Measurements from ENCODE around the gene MINK1. TPM values are rescaled to one million over a fixed set of nuclear protein-coding genes. Genes with fewer than 3 reads are reported as not detected.

The MINK1 gene
- polyA plus RNA-seq, 2 of the 4 experiments (the other 2 are of a cell fraction), result 41.3 to 66.9 TPM

DNA sequence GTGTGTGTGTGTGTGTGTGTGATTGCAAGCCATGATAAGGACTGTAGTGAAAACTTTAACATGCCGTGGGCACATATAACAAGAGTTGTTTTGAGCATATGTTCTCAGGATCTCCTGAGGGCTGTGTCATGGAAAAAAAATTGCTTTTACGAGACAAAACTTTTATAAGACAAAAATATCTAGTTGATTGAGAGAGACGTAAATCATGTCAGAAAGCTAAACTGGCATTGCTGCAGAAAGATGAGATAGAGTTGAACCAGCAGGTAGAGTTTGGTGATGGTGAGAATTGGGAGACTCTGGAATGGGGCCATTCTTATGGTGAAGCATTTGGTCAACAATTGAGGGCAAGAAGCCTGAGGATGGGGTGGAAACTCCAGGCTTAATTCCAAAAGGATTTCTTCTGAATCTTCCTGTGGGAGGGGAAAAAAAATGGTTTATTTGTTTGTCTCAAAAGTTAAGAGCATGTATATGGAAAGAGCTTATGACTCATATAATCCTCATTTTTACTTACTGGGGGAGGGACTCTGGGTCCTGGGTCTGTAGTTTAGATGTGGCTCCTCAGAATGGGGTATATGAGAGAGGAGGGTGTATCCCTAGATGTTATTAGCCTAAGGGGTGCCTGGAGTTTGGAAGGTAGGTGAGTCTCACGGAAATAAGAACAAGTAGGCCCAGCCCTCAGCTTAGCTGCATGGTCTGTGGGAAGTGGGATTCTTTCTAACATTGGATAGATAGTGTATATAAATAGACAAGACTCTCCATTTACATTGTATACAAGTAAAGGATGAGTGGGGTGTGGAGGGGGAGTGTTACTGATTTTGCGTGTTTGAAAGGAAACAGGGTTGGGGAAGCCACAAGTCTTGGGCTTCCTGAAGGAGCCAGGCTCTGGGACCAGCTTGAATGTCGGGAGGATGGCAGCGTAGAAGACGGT is 7.1 kb downstream of the MINK1 start:
- CTCF ChIA-PET, result interaction anchor here (0.7 to 6.0 kb wide), 7 partner anchors 9 to 420 kb away, joined by 3 to 24 read pairs (median 5); partner anchors contain the start of gene MED11
- ATAC-seq, result no peak
- FAIRE-seq, result no peak

DNA sequence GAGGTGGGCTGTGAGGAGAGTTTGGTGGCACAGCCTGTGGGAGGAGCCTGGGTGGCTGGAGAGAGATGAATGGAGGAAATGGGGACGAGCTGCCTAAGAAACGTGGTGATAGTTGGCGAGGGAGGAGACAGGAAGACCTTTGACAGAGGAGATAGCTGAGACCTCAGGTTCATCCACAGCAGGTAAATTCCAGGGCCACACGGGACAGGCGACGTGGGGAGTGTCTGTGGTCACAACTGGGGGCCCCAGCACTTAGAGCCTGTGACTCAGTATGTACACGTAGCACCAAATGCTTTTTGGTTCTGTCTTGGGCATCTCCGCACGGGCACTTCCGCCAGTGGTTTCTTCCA is 7.7 kb downstream of the MINK1 start:
- POLR2A ChIA-PET, result no interaction called here
- H3K27ac ChIP-seq, result no peak overlapping the region
- ATAC-seq, result no peak
- H3K4me3 ChIP-seq, result no peak overlapping the region
- CTCF ChIA-PET, result interaction anchor here (0.7 to 6.0 kb wide), 3 partner anchors 18 to 109 kb away, joined by 3 to 24 read pairs (median 5); partner anchors contain the start of gene MED11
- no peaks in the 10 kb centered on the region for H3K9me3 ChIP-seq
- peaks cover 19% of the 10 kb centered on the region for H3K4me1 ChIP-seq
- H3K4me2 ChIP-seq, result no peak overlapping the region
- no peak for FAIRE-seq
- no peak for DNase-seq (ENCODE audit: low read depth in 1 of 2, low spot score in 1 of 2)
- 78% methylated on average over 10 of the region's 10 CpGs for WGBS (ENCODE audit: missing lambda C conversion rate)
- TF ChIP-seq, protein P1, sequence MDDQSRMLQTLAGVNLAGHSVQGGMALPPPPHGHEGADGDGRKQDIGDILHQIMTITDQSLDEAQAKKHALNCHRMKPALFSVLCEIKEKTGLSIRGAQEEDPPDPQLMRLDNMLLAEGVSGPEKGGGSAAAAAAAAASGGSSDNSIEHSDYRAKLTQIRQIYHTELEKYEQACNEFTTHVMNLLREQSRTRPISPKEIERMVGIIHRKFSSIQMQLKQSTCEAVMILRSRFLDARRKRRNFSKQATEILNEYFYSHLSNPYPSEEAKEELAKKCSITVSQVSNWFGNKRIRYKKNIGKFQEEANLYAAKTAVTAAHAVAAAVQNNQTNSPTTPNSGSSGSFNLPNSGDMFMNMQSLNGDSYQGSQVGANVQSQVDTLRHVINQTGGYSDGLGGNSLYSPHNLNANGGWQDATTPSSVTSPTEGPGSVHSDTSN (IDR thresholded peaks at IDR 0.05), result no peak
- TF ChIP-seq HOXB5 (CRISPR knock-in tag; IDR thresholded peaks at IDR 0.05), result no peak
- TF ChIP-seq NFE2L2 (conservative IDR thresholded peaks at IDR 0.05; ENCODE audit: low read length), result no peak
- TF ChIP-seq EHF (CRISPR knock-in tag; IDR thresholded peaks at IDR 0.05), result no peak
- TF ChIP-seq, protein P2, sequence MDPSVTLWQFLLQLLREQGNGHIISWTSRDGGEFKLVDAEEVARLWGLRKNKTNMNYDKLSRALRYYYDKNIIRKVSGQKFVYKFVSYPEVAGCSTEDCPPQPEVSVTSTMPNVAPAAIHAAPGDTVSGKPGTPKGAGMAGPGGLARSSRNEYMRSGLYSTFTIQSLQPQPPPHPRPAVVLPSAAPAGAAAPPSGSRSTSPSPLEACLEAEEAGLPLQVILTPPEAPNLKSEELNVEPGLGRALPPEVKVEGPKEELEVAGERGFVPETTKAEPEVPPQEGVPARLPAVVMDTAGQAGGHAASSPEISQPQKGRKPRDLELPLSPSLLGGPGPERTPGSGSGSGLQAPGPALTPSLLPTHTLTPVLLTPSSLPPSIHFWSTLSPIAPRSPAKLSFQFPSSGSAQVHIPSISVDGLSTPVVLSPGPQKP (IDR thresholded peaks at IDR 0.05; ENCODE audit: low read depth, low read length), result no peak
- no peak for TF ChIP-seq FOSL2 (IDR thresholded peaks at IDR 0.05)
- no peak for TF ChIP-seq FOSL2 (CRISPR knock-in tag; IDR thresholded peaks at IDR 0.05)
- no peak for TF ChIP-seq FOSB (CRISPR knock-in tag; IDR thresholded peaks at IDR 0.05)
- no peak for TF ChIP-seq JUN (IDR thresholded peaks at IDR 0.05)
- no peak for TF ChIP-seq HOXB13 (CRISPR knock-in tag; IDR thresholded peaks at IDR 0.05; ENCODE audit: low read depth)
- no peak for TF ChIP-seq MAZ (IDR thresholded peaks at IDR 0.05; ENCODE audit: borderline replicate concordance, low read depth, low read length)
- TF ChIP-seq POLR2A (IDR thresholded peaks at IDR 0.05; ENCODE audit: low read length), result no peak
- TF ChIP-seq NPAS2 (CRISPR knock-in tag; IDR thresholded peaks at IDR 0.05; ENCODE audit: borderline replicate concordance), result no peak
- no peak for TF ChIP-seq FOXS1 (CRISPR knock-in tag; IDR thresholded peaks at IDR 0.05)
- TF ChIP-seq, protein P3, sequence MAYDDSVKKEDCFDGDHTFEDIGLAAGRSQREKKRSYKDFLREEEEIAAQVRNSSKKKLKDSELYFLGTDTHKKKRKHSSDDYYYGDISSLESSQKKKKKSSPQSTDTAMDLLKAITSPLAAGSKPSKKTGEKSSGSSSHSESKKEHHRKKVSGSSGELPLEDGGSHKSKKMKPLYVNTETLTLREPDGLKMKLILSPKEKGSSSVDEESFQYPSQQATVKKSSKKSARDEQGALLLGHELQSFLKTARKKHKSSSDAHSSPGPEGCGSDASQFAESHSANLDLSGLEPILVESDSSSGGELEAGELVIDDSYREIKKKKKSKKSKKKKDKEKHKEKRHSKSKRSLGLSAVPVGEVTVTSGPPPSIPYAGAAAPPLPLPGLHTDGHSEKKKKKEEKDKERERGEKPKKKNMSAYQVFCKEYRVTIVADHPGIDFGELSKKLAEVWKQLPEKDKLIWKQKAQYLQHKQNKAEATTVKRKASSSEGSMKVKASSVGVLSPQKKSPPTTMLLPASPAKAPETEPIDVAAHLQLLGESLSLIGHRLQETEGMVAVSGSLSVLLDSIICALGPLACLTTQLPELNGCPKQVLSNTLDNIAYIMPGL (CRISPR knock-in tag; IDR thresholded peaks at IDR 0.05; ENCODE audit: borderline replicate concordance), result no peak
- TF ChIP-seq HDAC2 (IDR thresholded peaks at IDR 0.05), result no peak
- TF ChIP-seq, protein P4, sequence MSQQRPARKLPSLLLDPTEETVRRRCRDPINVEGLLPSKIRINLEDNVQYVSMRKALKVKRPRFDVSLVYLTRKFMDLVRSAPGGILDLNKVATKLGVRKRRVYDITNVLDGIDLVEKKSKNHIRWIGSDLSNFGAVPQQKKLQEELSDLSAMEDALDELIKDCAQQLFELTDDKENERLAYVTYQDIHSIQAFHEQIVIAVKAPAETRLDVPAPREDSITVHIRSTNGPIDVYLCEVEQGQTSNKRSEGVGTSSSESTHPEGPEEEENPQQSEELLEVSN (IDR thresholded peaks at IDR 0.05; ENCODE audit: borderline replicate concordance, low read depth), result no peak

More for the DNA sequence above, 7.1 kb downstream of the MINK1 start:
- Histone ChIP-seq H3K4me1 (peaks cover 26% of the 10 kb centered on the region), H3K4me2 (peak overlapping the region; percentile 19), H3K27ac (no peak overlapping the region), H3K4me3 (no peak overlapping the region), H3K9me3 (no peaks in the 10 kb centered on the region)
- POLR2A ChIA-PET, result no interaction called here
- DNase-seq (ENCODE audit: low read depth in 1 of 2, low spot score in 1 of 2), result no peak
- TF ChIP-seq RCOR1 (IDR thresholded peaks at IDR 0.05; ENCODE audit: low read depth, low read length), result no peak
- TF ChIP-seq, protein P4 (IDR thresholded peaks at IDR 0.05; ENCODE audit: borderline replicate concordance, low read depth), result no peak
- TF ChIP-seq CHD4 (IDR thresholded peaks at IDR 0.05; ENCODE audit: borderline replicate concordance), result no peak
- no peak for TF ChIP-seq HOXA7 (CRISPR knock-in tag; IDR thresholded peaks at IDR 0.05)
- TF ChIP-seq NFE2L2 (conservative IDR thresholded peaks at IDR 0.05; ENCODE audit: low read length), result no peak
- no peak for TF ChIP-seq SMC3 (IDR thresholded peaks at IDR 0.05)
- TF ChIP-seq, protein P2 (IDR thresholded peaks at IDR 0.05; ENCODE audit: low read depth, low read length), result no peak
- TF ChIP-seq MYC (IDR thresholded peaks at IDR 0.05; ENCODE audit: borderline replicate concordance, low read length), result no peak
- TF ChIP-seq, protein P5, sequence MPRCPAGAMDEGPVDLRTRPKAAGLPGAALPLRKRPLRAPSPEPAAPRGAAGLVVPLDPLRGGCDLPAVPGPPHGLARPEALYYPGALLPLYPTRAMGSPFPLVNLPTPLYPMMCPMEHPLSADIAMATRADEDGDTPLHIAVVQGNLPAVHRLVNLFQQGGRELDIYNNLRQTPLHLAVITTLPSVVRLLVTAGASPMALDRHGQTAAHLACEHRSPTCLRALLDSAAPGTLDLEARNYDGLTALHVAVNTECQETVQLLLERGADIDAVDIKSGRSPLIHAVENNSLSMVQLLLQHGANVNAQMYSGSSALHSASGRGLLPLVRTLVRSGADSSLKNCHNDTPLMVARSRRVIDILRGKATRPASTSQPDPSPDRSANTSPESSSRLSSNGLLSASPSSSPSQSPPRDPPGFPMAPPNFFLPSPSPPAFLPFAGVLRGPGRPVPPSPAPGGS (IDR thresholded peaks at IDR 0.05), result no peak
- no peak for TF ChIP-seq KDM1A (IDR thresholded peaks at IDR 0.05; ENCODE audit: low read depth)
- TF ChIP-seq BHLHE40 (IDR thresholded peaks at IDR 0.05; ENCODE audit: low read depth, low read length), result no peak
- TF ChIP-seq NR3C1 (IDR thresholded peaks at IDR 0.05), result no peak
- TF ChIP-seq FOSL2 (IDR thresholded peaks at IDR 0.05), result no peak
- TF ChIP-seq FOSL2 (CRISPR knock-in tag; IDR thresholded peaks at IDR 0.05), result no peak
- TF ChIP-seq EHMT2 (IDR thresholded peaks at IDR 0.05; ENCODE audit: low read depth), result no peak
- TF ChIP-seq CBX2 (IDR thresholded peaks at IDR 0.05; ENCODE audit: borderline replicate concordance, low read depth), result no peak
- TF ChIP-seq, protein P1 (IDR thresholded peaks at IDR 0.05), result no peak
- TF ChIP-seq RFX5 (IDR thresholded peaks at IDR 0.05), result no peak
- no peak for TF ChIP-seq SREBF2 (IDR thresholded peaks at IDR 0.05)
- TF ChIP-seq MAFK (IDR thresholded peaks at IDR 0.05; ENCODE audit: partially characterized antibody), result no peak
- WGBS (ENCODE audit: missing lambda C conversion rate), result 94% methylated on average over 8 of the region's 8 CpGs

Measured in A549 (cell line).